Uterus (tissue), 2 donors: ENCODE measurements around the gene ATP8B1.

ENCODE experiments used
- CTCF ChIP-seq, 4 experiments: fragments of 200-600 bp in 2 of 4; fragments of 450-650 bp in 2 of 4; sonication (generic) in 2 of 4; IDR thresholded peaks; one replicate each; pipeline ENCODE4 v1.5.1; 2016 to 2019; ENCODE audit warnings: antibody characterized with exemption in 4 of 4, mild to moderate bottlenecking in 2 of 4, moderate library complexity in 1 of 4
- POLR2A ChIP-seq, 2 donors: fragments of 450-650 bp; IDR thresholded peaks; one replicate each; pipeline ENCODE4 v1.6.1; 2016; ENCODE audit warnings: antibody characterized with exemption in 2 of 2, mild to moderate bottlenecking in 1 of 2, moderate library complexity in 1 of 2

- no peak for TF ChIP-seq POLR2A (IDR thresholded peaks at IDR 0.05)
- no peak for TF ChIP-seq CTCF (IDR thresholded peaks at IDR 0.05)
These were observed 36.8 kb upstream of the ATP8B1 start for GRCh38 chr18:57839942-57840381.
